Thyroid gland (tissue), 4 donors: ENCODE results near the gene CDH1. TPM values are rescaled to one million over a fixed set of nuclear protein-coding genes. Genes with fewer than 3 reads are reported as not detected.
A peak's percentile ranks its signal among the peaks of the same experiment; 100 is the strongest.

Source experiments
- DNase-seq, 2 donors: peaks; one replicate each; pipeline ENCODE4 v3.0.0-alpha.2; 2019
- H3K27ac ChIP-seq, 3 donors: fragments of 200-600 bp; sonication (generic); 1 replicate in 2 of 3; 2 replicates in 1 of 3; pipeline ENCODE4 v1.5.1; 2016 to 2019; ENCODE audit warnings: mild to moderate bottlenecking in 1 of 3, moderate library complexity in 1 of 3
- H3K27me3 ChIP-seq: fragments of 200-600 bp; sonication (generic); one replicate; pipeline ENCODE4 v1.5.1; 2019
- H3K36me3 ChIP-seq, 2 donors: fragments of 200-600 bp; sonication (generic); one replicate each; pipeline ENCODE4 v1.5.1; 2016 to 2019
- H3K4me1 ChIP-seq, 2 donors: fragments of 200-600 bp; sonication (generic); one replicate each; pipeline ENCODE4 v1.5.1; 2017 to 2019
- H3K4me3 ChIP-seq, 3 donors: fragments of 200-600 bp; sonication (generic); replicated peaks in 1 of 3; 1 replicate in 2 of 3; 2 replicates in 1 of 3; pipeline ENCODE4 v1.5.1; 2016; ENCODE audit warnings: mild to moderate bottlenecking in 1 of 3
- H3K9me3 ChIP-seq: fragments of 200-600 bp; sonication (generic); one replicate; pipeline ENCODE4 v1.5.1; 2017
- POLR2A ChIP-seq, 2 donors: fragments of 450-650 bp; IDR thresholded peaks; one replicate each; pipeline ENCODE4 v1.6.1; 2017; ENCODE audit warnings: antibody characterized with exemption in 2 of 2, mild to moderate bottlenecking in 2 of 2, moderate library complexity in 1 of 2
- WGBS, 2 donors: methylation state at CpG; one replicate each; pipeline ENCODE4 v1.1.5; 2017; 5-methylcytosine and 5-hydroxymethylcytosine counted together
- intact Hi-C: fragments of 100-400 bp; cut with DNase I; formaldehyde crosslinking; loops from one replicate; pipeline ENCODE4 v1.15.1; 2023
- total RNA-seq, 4 donors: library from RNA; depleted of rRNA; stranded (reverse); fragments of >200 nt; gene quantifications; one replicate each; pipeline ENCODE4 v1.2.3, GENCODE V29; 2016
- TF ChIP-seq, protein P1 (sequence below), 6 experiments: fragments of 200-600 bp in 3 of 6; fragments of 450-650 bp in 3 of 6; sonication (generic) in 3 of 6; IDR thresholded peaks; one replicate each; pipeline ENCODE4 v1.5.1; 2016 to 2019; ENCODE audit warnings: antibody characterized with exemption in 6 of 6, mild to moderate bottlenecking in 2 of 6, inconsistent platforms in 1 of 6, moderate library complexity in 1 of 6

CDH1 gene
- total RNA-seq, 4 donors from 2014 or later: 177 to 287 (median 279) TPM

DNA sequence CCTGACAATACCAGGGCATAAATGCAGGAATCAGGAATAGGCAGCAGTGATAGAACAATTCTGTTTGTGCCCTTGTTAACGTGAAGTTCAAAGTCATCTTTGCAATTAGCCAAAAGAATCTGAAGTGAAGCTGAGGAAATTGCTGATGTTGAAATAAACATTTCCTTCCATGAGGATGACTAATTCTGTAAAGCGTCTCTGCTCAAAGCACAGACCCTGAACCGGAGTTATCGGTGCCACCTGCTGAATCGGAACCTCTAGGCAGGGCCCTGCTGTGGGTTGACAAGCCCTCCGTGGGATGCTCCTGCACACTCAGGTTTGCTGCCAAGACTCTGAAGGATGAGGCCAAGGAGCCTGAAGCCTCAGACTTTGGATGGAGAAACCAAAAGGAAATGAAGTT, 37.0 kb upstream of the CDH1 start:
- TF ChIP-seq, protein P1, sequence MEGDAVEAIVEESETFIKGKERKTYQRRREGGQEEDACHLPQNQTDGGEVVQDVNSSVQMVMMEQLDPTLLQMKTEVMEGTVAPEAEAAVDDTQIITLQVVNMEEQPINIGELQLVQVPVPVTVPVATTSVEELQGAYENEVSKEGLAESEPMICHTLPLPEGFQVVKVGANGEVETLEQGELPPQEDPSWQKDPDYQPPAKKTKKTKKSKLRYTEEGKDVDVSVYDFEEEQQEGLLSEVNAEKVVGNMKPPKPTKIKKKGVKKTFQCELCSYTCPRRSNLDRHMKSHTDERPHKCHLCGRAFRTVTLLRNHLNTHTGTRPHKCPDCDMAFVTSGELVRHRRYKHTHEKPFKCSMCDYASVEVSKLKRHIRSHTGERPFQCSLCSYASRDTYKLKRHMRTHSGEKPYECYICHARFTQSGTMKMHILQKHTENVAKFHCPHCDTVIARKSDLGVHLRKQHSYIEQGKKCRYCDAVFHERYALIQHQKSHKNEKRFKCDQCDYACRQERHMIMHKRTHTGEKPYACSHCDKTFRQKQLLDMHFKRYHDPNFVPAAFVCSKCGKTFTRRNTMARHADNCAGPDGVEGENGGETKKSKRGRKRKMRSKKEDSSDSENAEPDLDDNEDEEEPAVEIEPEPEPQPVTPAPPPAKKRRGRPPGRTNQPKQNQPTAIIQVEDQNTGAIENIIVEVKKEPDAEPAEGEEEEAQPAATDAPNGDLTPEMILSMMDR (IDR thresholded peaks at IDR 0.05): no peak
- no peak for TF ChIP-seq POLR2A (IDR thresholded peaks at IDR 0.05)
- H3K27ac ChIP-seq: no peak overlapping the region
- DNase-seq: no peak
- H3K4me1 ChIP-seq: no peaks in the 10 kb centered on the region
- H3K9me3 ChIP-seq: no peaks in the 10 kb centered on the region
- no peak overlapping the region for H3K4me3 ChIP-seq
- no peaks in the 10 kb centered on the region for H3K27me3 ChIP-seq
- WGBS, 2 donors: 71 to 73% methylated on average over 6 of the region's 6 CpGs
- intact Hi-C loops: loop anchor here (10.0 kb wide), 2 partner anchors 105 to 165 kb away; partner anchors contain the start of gene ZFP90
- no peaks in the 10 kb centered on the region for H3K36me3 ChIP-seq

DNA sequence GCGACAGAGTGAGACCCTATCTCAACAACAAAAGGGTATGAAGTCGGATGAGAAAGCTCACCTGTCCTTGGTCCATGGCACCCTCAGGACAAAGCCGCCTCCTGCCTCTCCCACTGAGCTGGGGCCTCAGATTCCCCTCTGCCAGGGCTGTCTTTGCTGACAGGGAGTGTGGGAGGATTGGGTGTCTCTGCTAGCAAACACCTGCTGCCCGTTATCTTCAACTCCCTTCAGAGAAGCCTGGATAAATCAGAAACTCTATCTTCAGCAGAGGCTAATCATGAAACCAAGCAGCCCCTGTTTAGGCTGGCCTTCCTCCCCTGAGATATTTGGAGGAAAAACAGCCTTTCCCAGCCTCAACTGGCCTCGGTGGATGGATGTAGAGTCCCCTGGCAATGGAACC, 36.3 kb upstream of the CDH1 start:
- TF ChIP-seq, protein P1 (IDR thresholded peaks at IDR 0.05): no peak
- no peak for TF ChIP-seq POLR2A (IDR thresholded peaks at IDR 0.05)
- intact Hi-C loops: loop anchor here (10.0 kb wide), 2 partner anchors 106 to 166 kb away; partner anchors contain the start of gene ZFP90
- H3K27ac ChIP-seq: no peak overlapping the region

DNA sequence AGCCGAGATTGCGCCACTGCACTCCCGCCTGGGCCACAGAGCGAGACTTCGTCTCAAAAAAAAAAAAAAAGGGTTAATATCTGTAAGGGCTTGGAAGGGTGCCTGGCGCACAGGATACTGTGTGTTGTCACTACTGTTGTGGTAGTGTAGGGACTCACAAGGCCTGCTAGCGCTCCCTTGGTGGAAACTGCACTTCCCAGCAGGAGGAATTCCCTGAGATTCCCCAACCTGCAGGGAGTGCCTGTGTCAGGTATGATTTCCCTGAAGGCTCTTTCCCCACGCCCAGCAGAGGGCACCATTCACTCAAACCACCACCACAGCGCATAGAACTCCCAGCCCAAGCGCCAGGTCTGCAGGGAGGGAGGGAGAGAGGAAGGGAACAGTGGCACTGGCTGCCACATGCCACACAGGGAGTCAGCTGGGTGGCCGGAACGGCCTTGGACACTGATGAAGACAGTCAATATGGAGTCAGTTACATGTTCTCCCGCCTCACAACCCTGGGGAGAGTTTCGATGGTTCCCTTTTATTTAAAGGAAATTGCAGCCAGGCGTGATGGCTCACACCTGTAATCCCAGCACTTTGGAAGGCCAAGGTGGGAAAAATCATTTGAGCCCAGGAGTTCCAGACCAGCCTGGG, 32.7 kb upstream of the CDH1 start:
- Histone ChIP-seq H3K4me3 (no peak overlapping the region), H3K36me3 (no peaks in the 10 kb centered on the region), H3K27me3 (no peaks in the 10 kb centered on the region), H3K9me3 (no peaks in the 10 kb centered on the region), H3K27ac (no peak overlapping the region), H3K4me1 (peaks cover 5 to 12% of the 10 kb centered on the region in 2 donors)
- WGBS, 2 donors: 47 to 53% methylated on average over 13 to 15 of the region's 15 CpGs
- DNase-seq: peak; percentile 89 to 94
- intact Hi-C loops: loop anchor here (10.0 kb wide), 2 partner anchors 110 to 170 kb away; partner anchors contain the start of gene ZFP90
- TF ChIP-seq, protein P1 (IDR thresholded peaks at IDR 0.05): peak; percentile 65 to 96 (median 78)
- TF ChIP-seq POLR2A (IDR thresholded peaks at IDR 0.05): no peak

More for the DNA sequence above, 36.3 kb upstream of the CDH1 start:
- no peaks in the 10 kb centered on the region for H3K4me1 ChIP-seq
- no peak overlapping the region for H3K4me3 ChIP-seq
- H3K27me3 ChIP-seq: no peaks in the 10 kb centered on the region
- H3K9me3 ChIP-seq: no peaks in the 10 kb centered on the region
- no peaks in the 10 kb centered on the region for H3K36me3 ChIP-seq
- no peak for DNase-seq
- WGBS, 2 donors: 91 to 92% methylated on average over 3 to 5 of the region's 5 CpGs

DNA sequence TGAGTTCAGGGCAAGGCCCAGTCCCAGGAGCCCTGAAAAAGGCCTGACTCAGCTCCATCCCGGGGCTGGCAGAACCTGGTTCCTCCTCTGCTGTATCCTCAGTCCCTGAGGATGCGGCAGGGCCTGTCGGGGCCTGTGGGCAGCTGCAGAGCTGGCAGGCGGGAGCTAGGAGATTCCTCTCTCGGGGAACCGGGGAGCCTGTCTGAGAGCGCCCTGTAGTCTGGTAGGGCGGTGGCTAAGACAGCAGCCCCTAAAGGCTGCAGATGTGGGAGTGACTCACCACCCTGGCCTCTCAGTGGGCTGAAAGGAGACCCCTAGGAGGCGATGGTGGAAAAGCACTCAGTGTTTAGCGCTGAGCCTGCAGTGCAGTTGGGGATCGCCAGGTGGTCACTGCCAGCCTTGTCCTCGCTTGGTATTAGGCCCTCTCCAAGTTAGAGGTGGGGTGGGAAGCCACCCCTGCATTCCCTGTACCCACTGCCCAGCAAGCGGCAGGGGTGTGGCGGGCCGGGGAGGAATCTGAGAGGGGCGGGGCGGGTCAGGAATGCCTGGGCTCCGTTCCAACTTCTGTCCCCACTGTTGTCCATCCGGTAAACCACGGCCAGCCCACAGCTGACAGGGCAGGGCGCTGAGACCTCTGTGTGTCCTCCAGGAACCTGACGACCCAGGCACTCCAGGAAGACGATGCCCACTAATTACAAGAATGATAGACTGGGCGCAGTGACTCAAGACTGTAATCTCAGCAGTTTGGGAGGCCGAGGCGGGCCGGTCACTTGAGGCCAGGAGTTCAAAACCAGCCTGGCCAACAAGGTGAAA, 29.5 kb upstream of the CDH1 start:
- WGBS, 2 donors: 42 to 57% methylated on average over 9 to 11 of the region's 27 CpGs

More for the DNA sequence above, 29.5 kb upstream of the CDH1 start:
- no peaks in the 10 kb centered on the region for H3K36me3 ChIP-seq
- no peak overlapping the region for H3K4me3 ChIP-seq
- no peaks in the 10 kb centered on the region for H3K9me3 ChIP-seq
- peak overlapping the region; percentile 56 to 73 (median 61) for H3K27ac ChIP-seq
- H3K27me3 ChIP-seq: no peaks in the 10 kb centered on the region
- H3K4me1 ChIP-seq: peaks cover 5 to 12% of the 10 kb centered on the region in 2 donors
- peak; percentile 89 to 92 for DNase-seq
- intact Hi-C loops: loop anchor here (5.0 to 10.0 kb wide), 3 partner anchors 90 to 173 kb away; partner anchors contain the start of gene ZFP90
- TF ChIP-seq, protein P1 (IDR thresholded peaks at IDR 0.05): peak in 4 of 6 experiments; percentile 21 to 48 (median 38)
- TF ChIP-seq POLR2A (IDR thresholded peaks at IDR 0.05): no peak
